A549 (cell line): ENCODE data around the gene TGIF2. TPM values are rescaled to one million over a fixed set of nuclear protein-coding genes. Genes with fewer than 3 reads are reported as not detected.
A peak's percentile ranks its signal among the peaks of the same experiment; 100 is the strongest.
"Not testable (repeated sequence)": the region's sequence is repeated elsewhere in the genome, so short reads cannot be mapped to it uniquely, and the experiment has no call there.

Experiments used
- ATAC-seq, 2 experiments: fragments of 200-7000 bp in 1 of 2; fragments of >200 bp in 1 of 2; cut with Nextera tagmentation in 1 of 2; cut with Tn5 transposase in 1 of 2; 3 replicates each; pipeline versions ENCODE4 v1.8.0 to v1.9.1; 2018 to 2020; ENCODE audit warnings: mild to moderate bottlenecking in 1 of 2, moderate library complexity in 1 of 2
- CTCF ChIA-PET: fragments of 300-600 bp; sonication (Branson Sonifier 250); formaldehyde crosslinking; extraction: SDS; loops from one replicate; lab custom pipeline; 2021; ENCODE audit warnings: antibody characterized with exemption, inconsistent platforms; lab: Yijun Ruan, JAX
- POLR2A ChIA-PET: fragments of 350-600 bp; formaldehyde crosslinking; extraction: SDS; loops from one replicate; lab custom pipeline; 2021; ENCODE audit warnings: antibody characterized with exemption, inconsistent platforms; lab: Yijun Ruan, JAX
- DNase-seq, 2 experiments: peaks; one replicate each; pipeline versions ENCODE4 v3.0.0 to v3.0.0-alpha.2; 2011 to 2016; ENCODE audit warnings: low read depth in 1 of 2, low spot score in 1 of 2
- FAIRE-seq: peaks from 2 replicates; lab custom pipeline; 2011; peaks lifted over from hg19 to GRCh38; lab: Jason Lieb, UNC
- H3K27ac ChIP-seq, 2 experiments: fragments of >200 bp; sonication (Bioruptor Twin); formaldehyde crosslinking; 3 replicates each; pipeline ENCODE4 v1.5.1; 2016 to 2017
- H3K4me1 ChIP-seq: fragments of >200 bp; sonication (Bioruptor Twin); formaldehyde crosslinking; 3 replicates; pipeline ENCODE4 v1.6.1; 2016
- H3K4me2 ChIP-seq: fragments of >200 bp; sonication (Bioruptor Twin); formaldehyde crosslinking; 3 replicates; pipeline ENCODE4 v1.6.1; 2016
- H3K4me3 ChIP-seq: fragments of >200 bp; sonication (Bioruptor Twin); formaldehyde crosslinking; 3 replicates; pipeline ENCODE4 v1.5.1; 2016
- H3K9me3 ChIP-seq: fragments of >200 bp; sonication (Bioruptor Twin); formaldehyde crosslinking; 3 replicates; pipeline ENCODE4 v1.6.1; 2016
- CBX8 ChIP-seq: fragments of 200-600 bp; sonication (generic); IDR thresholded peaks from 2 replicates; pipeline ENCODE4 v1.6.1; 2016
- CEBPB ChIP-seq, 2 experiments: fragments of >200 bp in 1 of 2; sonication (Bioruptor Twin) in 1 of 2; formaldehyde crosslinking in 1 of 2; IDR thresholded peaks; 2 replicates each; pipeline ENCODE4 v1.6.1; 2012 to 2016
- HMGXB4 ChIP-seq: fragments of 250-450 bp; sonication (Bioruptor Pico); IDR thresholded peaks from 2 replicates; pipeline ENCODE4 v1.5.0; 2021; ENCODE audit warnings: mild to moderate bottlenecking, moderate library complexity, borderline replicate concordance
- HOXA7 ChIP-seq: fragments of 250-450 bp; sonication (Bioruptor Pico); IDR thresholded peaks from 2 replicates; pipeline ENCODE4 v1.5.0; 2020; ENCODE audit warnings: mild to moderate bottlenecking, moderate library complexity
- JUN ChIP-seq, 2 experiments: fragments of >200 bp; sonication (Bioruptor Twin); formaldehyde crosslinking; IDR thresholded peaks; 2 replicates in 1 of 2; 3 replicates in 1 of 2; pipeline ENCODE4 v1.6.1; 2016 to 2017
- MAFK ChIP-seq: fragments of 450-650 bp; IDR thresholded peaks from 2 replicates; pipeline ENCODE4 v1.6.1; 2014; ENCODE audit not compliant: partially characterized antibody
- MAZ ChIP-seq: fragments of 150-350 bp; IDR thresholded peaks from 2 replicates; pipeline ENCODE4 v1.6.1; 2014; ENCODE audit warnings: antibody characterized with exemption, low read depth, low read length, borderline replicate concordance
- NFE2L2 ChIP-seq: fragments of 150-350 bp; conservative IDR thresholded peaks from 2 replicates; pipeline ENCODE4 v1.6.1; 2014; ENCODE audit warnings: low read length
- NR3C1 ChIP-seq: fragments of >200 bp; sonication (Bioruptor Twin); formaldehyde crosslinking; IDR thresholded peaks from 3 replicates; pipeline ENCODE4 v1.6.1; 2017
- PBX3 ChIP-seq: IDR thresholded peaks from 2 replicates; pipeline ENCODE4 v1.6.1; 2012
- POLR2AphosphoS2 ChIP-seq: conservative IDR thresholded peaks from 2 replicates; pipeline ENCODE4 v1.6.1; 2012; ENCODE audit warnings: low read length, improper control_type of control experiment, inconsistent platforms
- RARB ChIP-seq: fragments of 250-450 bp; sonication (Bioruptor Pico); IDR thresholded peaks from 2 replicates; pipeline ENCODE4 v1.8.0; 2021; ENCODE audit warnings: mild to moderate bottlenecking, moderate library complexity
- RFX5 ChIP-seq: fragments of 450-650 bp; IDR thresholded peaks from 2 replicates; pipeline ENCODE4 v1.7.1; 2014; ENCODE audit warnings: antibody characterized with exemption, mild to moderate bottlenecking, moderate library complexity
- SREBF2 ChIP-seq: fragments of 450-650 bp; IDR thresholded peaks from 2 replicates; pipeline ENCODE4 v1.6.1; 2014; ENCODE audit warnings: mild to moderate bottlenecking, moderate library complexity
- ZC3H11A ChIP-seq: fragments of 450-650 bp; IDR thresholded peaks from 2 replicates; pipeline ENCODE4 v1.6.1; 2014; ENCODE audit warnings: antibody characterized with exemption, mild to moderate bottlenecking
- WGBS: methylation state at CpG from one replicate; pipeline ENCODE4 v1.1.6; 2017; ENCODE audit errors: missing lambda C conversion rate; 5-methylcytosine and 5-hydroxymethylcytosine counted together
- polyA plus RNA-seq, 4 experiments: library from polyadenylated mRNA; depleted of rRNA in 3 of 4; stranded (reverse); fragments of >200 nt; fragmentation: RNase III in 1 of 4; extraction: RNeasy Plus Mini Kit Qiagen cat#74134 plus additional on column Dnase treatment in 1 of 4; gene quantifications; 2 replicates in 3 of 4; 3 replicates in 1 of 4; pipeline ENCODE4 v1.2.3, GENCODE V29; 2011 to 2017

The TGIF2 gene
- polyA plus RNA-seq, 2 of the 4 experiments (the other 2 are of a cell fraction) = 4.1 to 5.1 TPM

GRCh38 chr20:36608388-36608728, 35.0 kb downstream of the TGIF2 start:
- peak overlapping the region; percentile 62 to 96; a peak in 5 of 6 replicates for H3K27ac ChIP-seq
- peak overlapping the region; percentile 90 for H3K4me2 ChIP-seq

GRCh38 chr20:36611625-36612024, 38.2 kb downstream of the TGIF2 start:
- Histone ChIP-seq H3K4me3 (no peak overlapping the region), H3K27ac (no peak overlapping the region), H3K4me1 (peaks cover 17% of the 10 kb centered on the region), H3K4me2 (no peak overlapping the region), H3K9me3 (no peaks in the 10 kb centered on the region)
- ChIA-PET CTCF (interaction anchor here (0.5 to 4.3 kb wide), 15 partner anchors 9 to 665 kb away, joined by 3 to 43 read pairs (median 5); a partner anchor contains a TSS), POLR2A (no interaction called here)
- ATAC-seq (no peak), FAIRE-seq (no peak), DNase-seq (no peak)
- TF ChIP-seq CBX8 = no peak
- no peak for TF ChIP-seq RFX5
- WGBS = 78% methylated on average over 5 of the region's 5 CpGs

More at GRCh38 chr20:36608388-36608728, 35.0 kb downstream of the TGIF2 start:
- not testable (repeated sequence) for FAIRE-seq, H3K9me3 ChIP-seq, ATAC-seq, DNase-seq
- H3K4me3 ChIP-seq = peak overlapping the region; percentile 98; the same call in 2 of the 3 replicates
- CTCF ChIA-PET = interaction anchor here (1.8 to 4.3 kb wide), 4 partner anchors 12 to 256 kb away, joined by 4 to 15 read pairs (median 5); a partner anchor contains a TSS
- peak; percentile 37 for TF ChIP-seq MAFK
- TF ChIP-seq, all 56 proteins: peak for 1; not testable (repeated sequence) for 55
- H3K4me1 ChIP-seq = peaks cover 22% of the 10 kb centered on the region
- POLR2A ChIA-PET = not testable (repeated sequence)
- WGBS = 72% methylated on average over 6 of the region's 6 CpGs

DNA sequence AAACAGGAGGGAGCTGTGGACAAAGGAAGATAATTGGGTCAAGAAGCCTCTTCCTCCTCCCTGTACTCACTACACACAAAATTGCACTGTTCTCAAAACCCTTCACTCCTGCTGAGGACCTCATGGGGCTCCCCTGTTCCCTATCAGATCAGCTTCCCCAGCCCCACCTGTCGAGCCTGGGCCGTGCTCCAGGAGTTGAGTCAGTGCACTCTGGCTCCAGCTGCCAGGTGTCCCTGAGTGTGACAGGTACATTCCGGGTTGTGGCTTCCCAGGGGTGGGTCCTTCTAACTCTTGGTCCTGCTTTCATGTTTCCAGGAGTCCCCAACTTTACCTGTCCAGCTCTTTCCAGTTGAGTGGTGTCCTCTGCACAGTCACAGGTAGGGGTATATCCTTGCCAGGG, 40.6 kb downstream of the TGIF2 start:
- ChIA-PET CTCF (interaction anchor here (0.6 to 4.3 kb wide), 11 partner anchors 8 to 307 kb away, joined by 3 to 43 read pairs (median 6); partner anchors contain the start of gene RAB5IF), POLR2A (interaction anchor here (1.5 kb wide), 1 partner anchor 9 kb away, joined by 5 read pairs; the partner anchor contains the start of gene RAB5IF)
- 93% methylated on average over 3 of the region's 3 CpGs for WGBS
- Histone ChIP-seq H3K4me3 (no peak overlapping the region), H3K27ac (no peak overlapping the region), H3K4me1 (no peaks in the 10 kb centered on the region), H3K4me2 (no peak overlapping the region), H3K9me3 (no peaks in the 10 kb centered on the region)
- ATAC-seq (no peak), FAIRE-seq (no peak), DNase-seq (no peak)
- TF ChIP-seq NR3C1 (no peak), SREBF2 (no peak), PBX3 (no peak)

GRCh38 chr20:36614781-36615557, 41.6 kb downstream of the TGIF2 start:
- DNase-seq = no peak
- Histone ChIP-seq H3K4me3 (no peak overlapping the region), H3K9me3 (no peaks in the 10 kb centered on the region), H3K4me1 (no peaks in the 10 kb centered on the region), H3K27ac (no peak overlapping the region), H3K4me2 (no peak overlapping the region)
- POLR2A ChIA-PET = interaction anchor here (1.5 kb wide), 1 partner anchor 10 kb away, joined by 5 read pairs; the partner anchor contains the start of gene RAB5IF
- TF ChIP-seq POLR2AphosphoS2 (peak; percentile 60; the same call in 1 of the 2 replicates), ZC3H11A (no peak)
- CTCF ChIA-PET = interaction anchor here (0.9 to 4.3 kb wide), 10 partner anchors 9 to 306 kb away, joined by 3 to 43 read pairs (median 7); partner anchors contain the start of gene RAB5IF
- FAIRE-seq = no peak
- 89% methylated on average over 14 of the region's 14 CpGs for WGBS
- ATAC-seq = peak in 1 of 2 experiments; percentile 7; a peak in 2 of 6 replicates

DNA sequence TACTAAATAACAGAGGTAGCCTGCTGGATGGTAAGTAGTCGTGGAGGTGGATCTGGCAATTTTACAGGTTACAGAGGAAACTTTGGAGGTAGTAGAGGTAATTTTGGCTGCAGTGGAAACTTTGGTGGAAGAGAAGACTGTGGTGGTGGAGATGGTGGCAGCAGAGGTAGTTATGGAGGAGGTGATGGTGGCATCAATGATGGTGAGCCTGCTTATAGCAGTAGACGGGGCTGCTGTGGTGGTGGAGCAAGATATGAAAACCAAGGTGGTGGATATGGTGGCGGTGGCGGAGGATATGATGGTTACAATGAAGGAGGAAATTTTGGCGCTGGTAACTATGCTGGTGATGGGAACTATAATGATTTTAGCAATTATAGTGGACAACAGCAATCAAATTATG, 47.5 kb downstream of the TGIF2 start:
- no peak for FAIRE-seq
- 91% methylated on average over 5 of the region's 5 CpGs for WGBS
- Histone ChIP-seq H3K9me3 (no peaks in the 10 kb centered on the region), H3K4me3 (no peak overlapping the region), H3K4me1 (no peaks in the 10 kb centered on the region), H3K27ac (no peak overlapping the region)
- ATAC-seq = no peak
- DNase-seq = no peak
- CTCF ChIA-PET = no interaction called here
- TF ChIP-seq MAFK (no peak), CEBPB (IDR thresholded peaks at IDR 0.05) (no peak), JUN (IDR thresholded peaks at IDR 0.05) (no peak), HMGXB4 (CRISPR knock-in tag) (no peak), RARB (CRISPR knock-in tag) (no peak), HOXA7 (no peak), NFE2L2 (no peak), MAZ (no peak)
- TF ChIP-seq, all 56 proteins: peak for 0
- no peak overlapping the region for H3K4me2 ChIP-seq
- POLR2A ChIA-PET = no interaction called here
